Astrocyte of the cerebellum (primary cell): ENCODE data around the gene FGFRL1.

Source experiments
- DNase-seq: peaks from one replicate; pipeline ENCODE4 v3.0.0-alpha.2; 2011; ENCODE audit warnings: low read depth
- H3K4me3 ChIP-seq: 2 replicates; pipeline ENCODE4 v1.5.1; 2011; ENCODE audit warnings: mild to moderate bottlenecking, low read depth, low read length, moderate library complexity
- CTCF ChIP-seq: IDR thresholded peaks from 2 replicates; pipeline ENCODE4 v1.5.1; 2012; ENCODE audit warnings: low read length, low read depth, moderate library complexity, mild to moderate bottlenecking; ENCODE audit errors: missing control alignments
- in situ Hi-C: cut with HindIII; loops from 2 replicates; pipeline ENCODE4 v1.10.0; 2017; ENCODE audit warnings: low sequenced_read_pairs

The FGFRL1 gene

GRCh38 chr4:1055721-1056590 lies 44.5 kb downstream of the FGFRL1 start:
- no peak for DNase-seq
- in situ Hi-C loops, result loop anchor here (10.0 kb wide), 1 partner anchor 49 kb away; no protein-coding TSS in a partner anchor
- TF ChIP-seq CTCF, result no peak
- no peak overlapping the region for H3K4me3 ChIP-seq

GRCh38 chr4:1056671-1057402 lies 45.4 kb downstream of the FGFRL1 start:
- no peak for TF ChIP-seq CTCF
- no peak for DNase-seq
- H3K4me3 ChIP-seq, result no peak overlapping the region
- in situ Hi-C loops, result loop anchor here (10.0 kb wide), 1 partner anchor 48 kb away; no protein-coding TSS in a partner anchor

GRCh38 chr4:1057403-1057745 lies 45.9 kb downstream of the FGFRL1 start:
- TF ChIP-seq CTCF, result no peak
- in situ Hi-C loops, result loop anchor here (10.0 kb wide), 1 partner anchor 47 kb away; no protein-coding TSS in a partner anchor
- no peak for DNase-seq
- H3K4me3 ChIP-seq, result no peak overlapping the region

- in situ Hi-C loops, result loop anchor here (10.0 kb wide), 1 partner anchor 46 kb away; no protein-coding TSS in a partner anchor
- DNase-seq, result no peak
- TF ChIP-seq CTCF, result no peak
- H3K4me3 ChIP-seq, result no peak overlapping the region
Observed at GRCh38 chr4:1058198-1058996, 47.0 kb downstream of the FGFRL1 start.

GRCh38 chr4:1058997-1059665 lies 47.7 kb downstream of the FGFRL1 start:
- DNase-seq, result no peak
- in situ Hi-C loops, result loop anchor here (10.0 kb wide), 1 partner anchor 46 kb away; no protein-coding TSS in a partner anchor
- no peak overlapping the region for H3K4me3 ChIP-seq
- no peak for TF ChIP-seq CTCF
